PC-3 (cell line): ENCODE measurements around the gene PDCD10. TPM values are rescaled to one million over a fixed set of nuclear protein-coding genes. Genes with fewer than 3 reads are reported as not detected.
A peak's percentile ranks its signal among the peaks of the same experiment; 100 is the strongest.

ENCODE experiments used
- ATAC-seq: fragments of 200-7000 bp; cut with Tn5 transposase; 2 replicates; pipeline ENCODE4 v1.9.1; 2020; ENCODE audit warnings: mild to moderate bottlenecking, moderate library complexity
- BruUV-seq: library from RNA; stranded (reverse); fragments of 400-500 nt; replicated peaks from 2 replicates; lab custom pipeline; 2021; lab: Mats Ljungman, UMichigan
- CTCF ChIA-PET: fragments of 300-600 bp; sonication (Branson Sonifier 250); formaldehyde crosslinking; loops from one replicate; lab custom pipeline; 2022; ENCODE audit warnings: antibody characterized with exemption; lab: Charles Lee
- POLR2A ChIA-PET: fragments of 300-600 bp; sonication (Branson Sonifier 250); formaldehyde crosslinking; loops from one replicate; lab custom pipeline; 2022; ENCODE audit warnings: antibody characterized with exemption; ENCODE audit not compliant: unreplicated experiment; lab: Charles Lee
- DNase-seq: peaks from one replicate; pipeline ENCODE4 v3.0.0-alpha.2; 2015
- H2AFZ ChIP-seq: fragments of 300-600 bp; sonication (generic); 2 replicates; pipeline ENCODE4 v1.6.0; 2016; ENCODE audit warnings: antibody characterized with exemption, low read length
- H3F3A ChIP-seq: fragments of 300-600 bp; sonication (generic); one replicate; pipeline ENCODE4 v1.6.0; 2017; ENCODE audit warnings: antibody characterized with exemption, low read length, control low read depth, mild to moderate bottlenecking; ENCODE audit not compliant: unreplicated experiment
- H3K27ac ChIP-seq: fragments of 300-600 bp; sonication (generic); 2 replicates; pipeline ENCODE4 v1.5.1; 2016; ENCODE audit warnings: mild to moderate bottlenecking, low read length
- H3K27me3 ChIP-seq: fragments of 300-600 bp; sonication (generic); 2 replicates; pipeline ENCODE4 v1.6.1; 2016; ENCODE audit warnings: low read length, mixed read lengths
- H3K36me3 ChIP-seq: fragments of 300-600 bp; sonication (generic); 2 replicates; pipeline ENCODE4 v1.6.1; 2016; ENCODE audit warnings: low read depth, mixed run types, low read length, mixed read lengths
- H3K4me1 ChIP-seq: fragments of 300-600 bp; sonication (generic); 2 replicates; pipeline ENCODE4 v1.5.1; 2016; ENCODE audit warnings: low read length; ENCODE audit not compliant: insufficient read depth
- H3K4me2 ChIP-seq: fragments of 300-600 bp; sonication (generic); 2 replicates; pipeline ENCODE4 v1.6.0; 2016; ENCODE audit warnings: low read length
- H3K4me3 ChIP-seq: fragments of 300-600 bp; sonication (generic); 2 replicates; pipeline ENCODE4 v1.5.1; 2016; ENCODE audit warnings: mild to moderate bottlenecking, low read length, mixed read lengths
- H3K79me2 ChIP-seq: fragments of 300-600 bp; sonication (generic); 2 replicates; pipeline ENCODE4 v1.6.1; 2017; ENCODE audit warnings: low read length, mixed read lengths
- H3K9ac ChIP-seq: fragments of 300-600 bp; sonication (generic); 2 replicates; pipeline ENCODE4 v1.6.0; 2016; ENCODE audit warnings: mild to moderate bottlenecking, low read length
- H3K9me2 ChIP-seq: fragments of 300-600 bp; sonication (generic); replicated peaks from 2 replicates; pipeline ENCODE4 v1.6.1; 2016; ENCODE audit warnings: mixed run types, low read length, mixed read lengths
- H3K9me3 ChIP-seq: fragments of 300-600 bp; sonication (generic); 2 replicates; pipeline ENCODE4 v1.6.1; 2016; ENCODE audit warnings: low read length, mixed read lengths
- H4K20me1 ChIP-seq: fragments of 300-600 bp; sonication (generic); 2 replicates; pipeline ENCODE4 v1.6.1; 2016; ENCODE audit warnings: low read length, mixed read lengths
- EZH2 ChIP-seq: fragments of 300-600 bp; sonication (generic); IDR thresholded peaks from one replicate; pipeline ENCODE4 v1.6.1; 2017; ENCODE audit warnings: antibody characterized with exemption, mild to moderate bottlenecking, low read length; ENCODE audit not compliant: unreplicated experiment
- EZH2phosphoT487 ChIP-seq: fragments of 300-600 bp; sonication (generic); IDR thresholded peaks from 2 replicates; pipeline ENCODE4 v1.6.1; 2018; ENCODE audit warnings: mild to moderate bottlenecking, antibody characterized with exemption, low read length, borderline replicate concordance
- intact Hi-C: fragments of 100-400 bp; cut with micrococcal nuclease; formaldehyde crosslinking; loops from 2 replicates; pipeline ENCODE4 v1.9.0; 2023
- total RNA-seq: library from RNA; depleted of rRNA; stranded (reverse); fragments of >200 nt; gene quantifications from 2 replicates; pipeline ENCODE4 v1.2.3, GENCODE V29; 2014
- TF ChIP-seq, protein P1 (sequence below): fragments of 300-600 bp; sonication (generic); conservative IDR thresholded peaks from 2 replicates; pipeline ENCODE4 v1.5.1; 2017; ENCODE audit warnings: antibody characterized with exemption, low read depth, mild to moderate bottlenecking, low read length

Gene PDCD10
- total RNA-seq, 1 experiment from 2014 or later, result 105 TPM

DNA sequence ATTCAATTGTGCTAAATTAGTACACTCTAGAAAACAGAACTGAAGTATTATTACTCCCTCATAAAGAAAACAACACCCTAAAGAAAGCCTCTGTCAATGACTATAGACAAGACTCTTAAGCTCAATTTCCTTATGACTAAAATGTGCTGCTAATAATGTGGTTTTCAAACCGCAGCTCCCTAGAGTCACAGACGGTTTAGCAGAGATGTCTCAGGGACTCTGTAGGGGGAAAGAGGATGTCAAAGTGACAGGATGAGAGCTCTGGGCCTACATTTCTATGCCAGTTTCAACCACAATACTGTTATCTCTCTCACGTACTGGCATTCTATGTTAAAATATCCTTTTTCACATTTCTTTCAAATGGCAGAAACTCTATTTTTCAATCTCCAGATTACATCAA, 43.3 kb downstream of the PDCD10 start:
- H3K27me3 ChIP-seq, result no peaks in the 10 kb centered on the region
- no peaks in the 10 kb centered on the region for H3F3A ChIP-seq
- no peak for TF ChIP-seq EZH2phosphoT487
- TF ChIP-seq EZH2, result no peak
- TF ChIP-seq, protein P1, sequence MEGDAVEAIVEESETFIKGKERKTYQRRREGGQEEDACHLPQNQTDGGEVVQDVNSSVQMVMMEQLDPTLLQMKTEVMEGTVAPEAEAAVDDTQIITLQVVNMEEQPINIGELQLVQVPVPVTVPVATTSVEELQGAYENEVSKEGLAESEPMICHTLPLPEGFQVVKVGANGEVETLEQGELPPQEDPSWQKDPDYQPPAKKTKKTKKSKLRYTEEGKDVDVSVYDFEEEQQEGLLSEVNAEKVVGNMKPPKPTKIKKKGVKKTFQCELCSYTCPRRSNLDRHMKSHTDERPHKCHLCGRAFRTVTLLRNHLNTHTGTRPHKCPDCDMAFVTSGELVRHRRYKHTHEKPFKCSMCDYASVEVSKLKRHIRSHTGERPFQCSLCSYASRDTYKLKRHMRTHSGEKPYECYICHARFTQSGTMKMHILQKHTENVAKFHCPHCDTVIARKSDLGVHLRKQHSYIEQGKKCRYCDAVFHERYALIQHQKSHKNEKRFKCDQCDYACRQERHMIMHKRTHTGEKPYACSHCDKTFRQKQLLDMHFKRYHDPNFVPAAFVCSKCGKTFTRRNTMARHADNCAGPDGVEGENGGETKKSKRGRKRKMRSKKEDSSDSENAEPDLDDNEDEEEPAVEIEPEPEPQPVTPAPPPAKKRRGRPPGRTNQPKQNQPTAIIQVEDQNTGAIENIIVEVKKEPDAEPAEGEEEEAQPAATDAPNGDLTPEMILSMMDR, result no peak
- H3K79me2 ChIP-seq, result no peaks in the 10 kb centered on the region
- H3K4me1 ChIP-seq, result no peaks in the 10 kb centered on the region
- H3K9me3 ChIP-seq, result no peaks in the 10 kb centered on the region
- no peak overlapping the region for H3K9ac ChIP-seq
- no peak overlapping the region for H3K4me2 ChIP-seq
- ATAC-seq (no peak), DNase-seq (no peak)
- peaks cover 30% of the 10 kb centered on the region for H3K36me3 ChIP-seq
- peaks cover 6% of the 10 kb centered on the region; the same call in 1 of the 2 replicates for H4K20me1 ChIP-seq
- BruUV-seq, result no TSS peak
- H3K27ac ChIP-seq, result no peak overlapping the region
- ChIA-PET CTCF (no interaction called here), POLR2A (no interaction called here)
- H3K4me3 ChIP-seq, result no peak overlapping the region
- no peak overlapping the region for H2AFZ ChIP-seq
- intact Hi-C loops, result no loop called here
- no peaks in the 10 kb centered on the region for H3K9me2 ChIP-seq

DNA sequence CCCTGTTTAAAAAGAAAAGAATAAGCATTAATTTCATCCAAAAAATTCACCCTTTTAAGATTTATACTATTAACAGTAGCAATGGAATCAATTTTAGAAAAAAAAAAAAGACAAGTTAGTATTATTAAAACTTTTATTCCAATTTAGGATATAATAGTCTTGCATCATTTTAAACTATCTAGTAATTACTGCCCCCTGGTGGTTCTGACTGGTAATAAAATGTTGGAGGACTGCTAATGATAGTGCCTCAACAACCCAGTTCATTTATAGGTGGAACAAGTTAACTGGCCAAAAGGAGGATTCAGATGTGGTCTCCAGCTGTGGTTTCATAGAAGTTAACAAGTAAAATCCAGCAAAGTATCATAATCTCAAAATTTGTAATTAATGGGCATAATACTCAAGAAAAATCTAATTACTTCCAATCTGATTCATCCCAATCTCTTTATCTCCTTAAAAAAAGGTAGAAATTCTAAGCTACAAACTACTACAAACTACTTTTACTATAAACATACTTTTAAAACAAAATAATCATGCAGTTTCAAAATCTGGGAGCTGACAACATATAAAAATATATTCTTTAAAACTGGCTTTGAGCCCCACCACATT, 50.2 kb downstream of the PDCD10 start:
- H3F3A ChIP-seq, result no peaks in the 10 kb centered on the region
- no peak overlapping the region for H3K4me2 ChIP-seq
- ATAC-seq (peak; percentile 78), DNase-seq (peak; percentile 89)
- intact Hi-C loops, result loop anchor here (1.0 kb wide), 1 partner anchor 277 kb away; no protein-coding TSS in a partner anchor
- peaks cover 33% of the 10 kb centered on the region for H3K36me3 ChIP-seq
- no peak overlapping the region for H2AFZ ChIP-seq
- TF ChIP-seq, protein P1, result peak; percentile 79
- no peak for TF ChIP-seq EZH2
- no peaks in the 10 kb centered on the region for H3K79me2 ChIP-seq
- H3K9ac ChIP-seq, result no peak overlapping the region
- POLR2A ChIA-PET, result no interaction called here
- H3K9me3 ChIP-seq, result no peaks in the 10 kb centered on the region
- no TSS peak for BruUV-seq
- no peaks in the 10 kb centered on the region for H4K20me1 ChIP-seq
- no peaks in the 10 kb centered on the region for H3K4me1 ChIP-seq
- H3K27ac ChIP-seq, result no peak overlapping the region
- H3K9me2 ChIP-seq, result no peaks in the 10 kb centered on the region
- H3K4me3 ChIP-seq, result no peak overlapping the region
- CTCF ChIA-PET, result interaction anchor here (0.6 kb wide), 1 partner anchor 57 kb away, joined by 6 read pairs; no protein-coding TSS in a partner anchor
- no peaks in the 10 kb centered on the region for H3K27me3 ChIP-seq

DNA sequence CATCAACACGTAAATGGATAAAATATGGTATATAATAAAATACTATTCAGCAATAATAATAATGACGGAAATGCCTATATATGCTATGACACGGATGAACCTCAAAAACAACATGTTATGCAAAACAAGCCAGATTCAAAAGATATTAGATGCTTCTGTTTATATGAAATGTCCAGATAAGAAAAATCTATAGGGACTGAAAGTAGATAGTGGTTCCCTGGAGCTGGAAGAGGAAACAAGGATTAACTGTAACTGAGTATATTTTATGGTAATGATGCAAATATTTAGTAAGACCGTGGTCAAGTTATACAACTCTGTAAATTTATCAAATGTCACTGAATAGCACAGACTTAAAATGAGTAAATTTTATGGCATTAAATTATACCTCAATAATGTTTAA, 55.2 kb downstream of the PDCD10 start:
- Histone ChIP-seq H3K27me3 (no peaks in the 10 kb centered on the region), H3K9me2 (no peaks in the 10 kb centered on the region), H3K9me3 (no peaks in the 10 kb centered on the region; the same call in 1 of the 2 replicates), H3F3A (no peaks in the 10 kb centered on the region), H2AFZ (no peak overlapping the region), H3K4me3 (no peak overlapping the region), H3K4me1 (no peaks in the 10 kb centered on the region), H3K79me2 (no peaks in the 10 kb centered on the region), H4K20me1 (no peaks in the 10 kb centered on the region), H3K9ac (no peak overlapping the region), H3K4me2 (no peak overlapping the region), H3K36me3 (peaks cover 28% of the 10 kb centered on the region), H3K27ac (no peak overlapping the region)
- no TSS peak for BruUV-seq
- no peak for ATAC-seq
- no peak for DNase-seq
- ChIA-PET CTCF (interaction anchor here (0.6 kb wide), 1 partner anchor 1185 kb away, joined by 5 read pairs; no protein-coding TSS in a partner anchor), POLR2A (no interaction called here)
- TF ChIP-seq, protein P1, result no peak
- TF ChIP-seq EZH2phosphoT487 (no peak), EZH2 (no peak)
- intact Hi-C loops, result no loop called here
